ENCODE data around the gene LEFTY2. TPM values are rescaled to one million over a fixed set of nuclear protein-coding genes. Genes with fewer than 3 reads are reported as not detected.

LEFTY2 gene
- total RNA-seq, result 0.13 TPM in 1 of 2 replicates, not detected in the other

GRCh38 chr1:225941187-225941941, at the start of gene LEFTY2:
Gene LEFTY2, minus strand, starts transcription at chr1:225941220. Its CDS starts 80 bp downstream, at chr1:225941140.

DNA sequence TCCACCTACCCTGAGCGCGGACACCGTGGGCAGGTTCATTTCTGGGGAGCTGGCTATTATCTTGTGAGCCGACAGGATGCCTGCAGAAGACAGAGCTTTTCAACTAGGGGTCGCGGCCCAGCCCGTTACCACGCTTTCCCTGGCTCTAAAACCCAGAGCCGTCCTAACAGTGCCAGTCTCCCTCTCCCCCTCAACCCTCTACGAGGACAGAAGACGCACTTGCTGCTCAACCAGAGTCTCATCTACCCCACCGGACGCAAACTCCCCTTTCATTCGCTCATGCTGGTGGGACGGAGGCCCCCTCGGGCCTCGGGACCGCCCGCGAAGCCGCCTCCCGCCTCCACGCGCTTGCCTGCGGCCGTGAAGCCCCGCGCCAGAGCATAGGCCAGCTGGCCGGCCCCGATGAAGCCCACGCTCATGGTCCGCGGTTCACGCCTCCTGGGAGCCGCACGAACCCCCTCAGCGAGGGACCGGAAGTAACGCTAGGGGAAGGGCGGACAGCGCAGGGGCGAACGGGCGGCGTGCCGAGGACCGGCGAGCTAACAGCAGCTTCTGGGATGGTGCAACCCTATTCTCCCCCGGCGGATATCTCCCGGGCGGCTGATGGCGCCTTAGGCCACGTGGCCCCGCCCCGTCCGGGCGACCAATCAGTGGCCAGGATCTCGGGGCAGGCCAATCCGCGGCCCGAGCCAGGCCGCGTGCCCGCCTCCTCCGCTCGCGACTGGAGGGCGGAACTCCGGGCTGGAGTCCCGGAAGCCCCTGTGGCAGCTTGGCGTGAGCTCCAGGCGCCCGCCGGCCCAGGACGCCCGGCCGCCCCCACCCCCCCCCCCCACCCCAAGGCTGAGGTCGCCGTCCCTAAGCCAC, 17.1 kb downstream of the LEFTY2 start, which contains the start of gene PYCR2:
Gene PYCR2 (minus strand): TSS at position 559 of the 864 bp plus-strand sequence. CDS start 140 bp downstream, at position 419.

GRCh38 chr1:225888898-225889601, 52.0 kb downstream of the LEFTY2 start, which contains the start of gene LEFTY1:
Gene LEFTY1, minus strand, starts transcription at chr1:225889146. Its CDS starts 80 bp downstream, at chr1:225889066.

Other genes starting within 250 kb of the LEFTY2 start
- 129 and 231 TPM in 2 replicates for gene SRP9, start 163.4 kb downstream of the LEFTY2 start, total RNA-seq
- 16.0 and 63.3 TPM in 2 replicates for gene EPHX1, start 131.1 kb downstream of the LEFTY2 start, total RNA-seq
- gene TMEM63A, start 58.8 kb downstream of the LEFTY2 start, total RNA-seq, result 10.8 and 17.7 TPM in 2 replicates
- gene LEFTY1, start 52.1 kb downstream of the LEFTY2 start, total RNA-seq, result under 0.01 TPM in 1 of 2 replicates, not detected in the other
- gene PYCR2, start 17.0 kb downstream of the LEFTY2 start, total RNA-seq, result 33.5 and 53.4 TPM in 2 replicates
- gene SDE2, start 58.1 kb upstream of the LEFTY2 start, total RNA-seq, result 8.3 and 10.5 TPM in 2 replicates
- 245 and 363 TPM in 2 replicates for gene H3-3A, start 121.5 kb upstream of the LEFTY2 start, total RNA-seq
- gene ACBD3, start 245.5 kb upstream of the LEFTY2 start, total RNA-seq, result 21.9 and 24.0 TPM in 2 replicates

Measured in mesangial cell (primary cell).